Neural cell (in vitro differentiated cells): ENCODE data around the gene SSTR5. TPM values are rescaled to one million over a fixed set of nuclear protein-coding genes. Genes with fewer than 3 reads are reported as not detected.

ENCODE experiments used
- H2AFZ ChIP-seq: fragments of 200-600, 300-800 bp; sonication (generic), shearing (Covaris generic); 2 replicates; pipeline ENCODE4 v1.6.0; 2014; ENCODE audit warnings: low read depth, mild to moderate bottlenecking, antibody characterized with exemption, low read length, moderate library complexity
- H3F3A ChIP-seq: fragments of 200-600 bp; shearing (Covaris generic); 2 replicates; pipeline ENCODE4 v1.6.1; 2016; ENCODE audit warnings: mild to moderate bottlenecking, moderate library complexity, mixed read lengths, antibody characterized with exemption, low read length; ENCODE audit not compliant: insufficient read depth, poor library complexity, severe bottlenecking
- H3K27ac ChIP-seq: fragments of 200-600, 300-800 bp; sonication (generic), shearing (Covaris generic); 2 replicates; pipeline ENCODE4 v1.5.1; 2014; ENCODE audit warnings: mild to moderate bottlenecking, low read length, moderate library complexity
- H3K27me3 ChIP-seq: fragments of 300-800, 200-600 bp; sonication (generic), shearing (Covaris generic); 2 replicates; pipeline ENCODE4 v1.6.0; 2014; ENCODE audit warnings: mild to moderate bottlenecking, low read depth, low read length, moderate library complexity; ENCODE audit not compliant: insufficient read depth
- H3K36me3 ChIP-seq: fragments of 300-800, 200-600 bp; sonication (generic), shearing (Covaris generic); 2 replicates; pipeline ENCODE4 v1.5.1; 2014; ENCODE audit warnings: mild to moderate bottlenecking, antibody characterized with exemption, low read length, moderate library complexity; ENCODE audit not compliant: insufficient read depth
- H3K4me2 ChIP-seq: fragments of 300-800, 200-600 bp; sonication (generic), shearing (Covaris generic); 2 replicates; pipeline ENCODE4 v1.6.0; 2014; ENCODE audit warnings: mild to moderate bottlenecking, low read length
- H3K4me3 ChIP-seq: fragments of 300-800, 200-600 bp; sonication (generic), shearing (Covaris generic); 2 replicates; pipeline ENCODE4 v1.5.1; 2014; ENCODE audit warnings: mild to moderate bottlenecking, low read length, moderate library complexity
- H3K79me2 ChIP-seq: fragments of 200-600 bp; shearing (Covaris generic); replicated peaks from 2 replicates; pipeline ENCODE4 v1.6.0; 2014; ENCODE audit warnings: mild to moderate bottlenecking, low read length, moderate library complexity; ENCODE audit not compliant: insufficient read depth
- H3K9ac ChIP-seq: fragments of 300-800, 200-600 bp; sonication (generic), shearing (Covaris generic); 2 replicates; pipeline ENCODE4 v1.6.1; 2016; ENCODE audit warnings: mild to moderate bottlenecking, low read length, mixed read lengths
- H3K9me2 ChIP-seq: fragments of 200-600 bp; shearing (Covaris generic); 2 replicates; pipeline ENCODE4 v1.6.1; 2016; ENCODE audit warnings: mild to moderate bottlenecking, low read length, mixed read lengths; ENCODE audit not compliant: insufficient read depth
- H3K9me3 ChIP-seq: fragments of 200-600, 300-800 bp; sonication (generic), shearing (Covaris generic); 2 replicates; pipeline ENCODE4 v1.6.1; 2016; ENCODE audit warnings: mild to moderate bottlenecking, mixed run types, low read length, moderate library complexity, mixed read lengths
- H4K20me1 ChIP-seq: fragments of 200-600 bp; shearing (Covaris generic); 2 replicates; pipeline ENCODE4 v1.6.1; 2016; ENCODE audit warnings: mild to moderate bottlenecking, mixed run types; ENCODE audit not compliant: insufficient read depth
- EP300 ChIP-seq: fragments of 450-650 bp; conservative IDR thresholded peaks from 2 replicates; pipeline ENCODE4 v1.6.1; 2014; ENCODE audit warnings: antibody characterized with exemption, mild to moderate bottlenecking, moderate library complexity; ENCODE audit not compliant: poor library complexity, severe bottlenecking
- EZH2 ChIP-seq: fragments of 200-600, 300-800 bp; shearing (Covaris generic), sonication (generic); IDR thresholded peaks from 2 replicates; pipeline ENCODE4 v1.6.1; 2014; ENCODE audit warnings: antibody characterized with exemption, low read length, borderline replicate concordance, mild to moderate bottlenecking; ENCODE audit not compliant: insufficient read depth, poor library complexity, severe bottlenecking
- MXI1 ChIP-seq: fragments of 450-650 bp; conservative IDR thresholded peaks from 2 replicates; pipeline ENCODE4 v1.6.1; 2014; ENCODE audit warnings: antibody characterized with exemption, mild to moderate bottlenecking; ENCODE audit not compliant: poor library complexity, severe bottlenecking
- POLR2AphosphoS5 ChIP-seq: IDR thresholded peaks from 2 replicates; pipeline ENCODE4 v1.6.1; 2012
- RAD21 ChIP-seq: fragments of 450-650 bp; conservative IDR thresholded peaks from 2 replicates; pipeline ENCODE4 v1.6.1; 2014; ENCODE audit warnings: antibody characterized with exemption, mild to moderate bottlenecking, moderate library complexity
- SMC3 ChIP-seq: fragments of 450-650 bp; conservative IDR thresholded peaks from 2 replicates; pipeline ENCODE4 v1.6.1; 2014; ENCODE audit warnings: antibody characterized with exemption, mild to moderate bottlenecking, moderate library complexity; ENCODE audit not compliant: poor library complexity
- TAF1 ChIP-seq: IDR thresholded peaks from 2 replicates; pipeline ENCODE4 v1.6.1; 2012; ENCODE audit warnings: low read depth
- polyA plus RNA-seq: library from polyadenylated mRNA; depleted of rRNA; stranded (reverse); fragments of >200 nt; gene quantifications from 2 replicates; pipeline ENCODE4 v1.2.3, GENCODE V29; 2014
- TF ChIP-seq, protein P1 (sequence below): fragments of 450-650 bp; IDR thresholded peaks from 2 replicates; pipeline ENCODE4 v1.5.1; 2014; ENCODE audit warnings: antibody characterized with exemption, mild to moderate bottlenecking, moderate library complexity; ENCODE audit not compliant: poor library complexity, severe bottlenecking
- TF ChIP-seq, protein P2 (sequence below): IDR thresholded peaks from 2 replicates; pipeline ENCODE4 v1.6.1; 2012; ENCODE audit warnings: borderline replicate concordance

Gene SSTR5
- polyA plus RNA-seq, 1 donor from 2014 or later, result not detected

DNA sequence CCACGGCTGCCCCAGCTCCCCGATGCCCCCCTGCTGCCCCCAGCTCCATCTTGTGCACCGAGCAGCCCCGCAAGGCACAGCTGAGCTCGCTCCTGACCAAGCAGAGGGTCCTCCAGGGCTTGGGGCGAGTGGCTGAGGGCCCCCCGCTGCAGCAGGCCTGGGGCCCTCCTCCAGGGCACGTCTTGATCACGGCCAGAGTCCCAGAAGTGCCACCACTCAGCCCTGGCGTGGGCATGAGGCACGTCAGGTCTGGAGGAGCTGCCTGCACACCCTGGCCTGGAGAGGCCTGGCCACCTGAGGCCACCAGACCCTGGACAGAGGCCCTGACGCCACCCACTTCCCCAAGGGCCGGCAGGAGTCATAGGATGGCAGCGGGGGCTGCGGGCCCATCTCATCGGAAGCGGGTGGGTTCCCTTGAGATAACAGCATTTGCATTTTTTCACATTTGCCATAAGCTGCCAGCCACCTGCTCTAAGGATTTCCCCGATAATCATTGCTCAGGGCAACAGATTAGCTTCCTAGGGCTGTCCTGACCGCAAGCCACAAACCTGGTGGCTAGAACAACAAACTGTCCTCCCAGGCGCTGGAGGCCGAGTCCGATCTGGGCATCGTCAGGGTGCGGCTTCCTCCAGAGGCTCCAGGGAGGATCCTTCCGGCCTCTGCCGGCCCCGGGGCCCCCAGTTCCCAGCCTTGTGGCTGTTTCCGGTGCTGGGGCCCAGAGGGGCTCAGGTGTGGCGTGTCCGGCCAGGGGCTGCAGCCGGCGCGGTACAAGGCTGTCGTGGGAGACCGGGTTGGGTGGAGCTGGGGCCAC, 47.4 kb downstream of the SSTR5 start:
- no peaks in the 10 kb centered on the region for H4K20me1 ChIP-seq
- H3K4me3 ChIP-seq, result no peak overlapping the region
- H3K4me2 ChIP-seq, result no peak overlapping the region
- no peaks in the 10 kb centered on the region for H3K36me3 ChIP-seq
- TF ChIP-seq RAD21 (no peak), TAF1 (no peak), EZH2 (no peak), SMC3 (no peak), MXI1 (no peak), POLR2AphosphoS5 (no peak), EP300 (no peak)
- TF ChIP-seq, protein P1, sequence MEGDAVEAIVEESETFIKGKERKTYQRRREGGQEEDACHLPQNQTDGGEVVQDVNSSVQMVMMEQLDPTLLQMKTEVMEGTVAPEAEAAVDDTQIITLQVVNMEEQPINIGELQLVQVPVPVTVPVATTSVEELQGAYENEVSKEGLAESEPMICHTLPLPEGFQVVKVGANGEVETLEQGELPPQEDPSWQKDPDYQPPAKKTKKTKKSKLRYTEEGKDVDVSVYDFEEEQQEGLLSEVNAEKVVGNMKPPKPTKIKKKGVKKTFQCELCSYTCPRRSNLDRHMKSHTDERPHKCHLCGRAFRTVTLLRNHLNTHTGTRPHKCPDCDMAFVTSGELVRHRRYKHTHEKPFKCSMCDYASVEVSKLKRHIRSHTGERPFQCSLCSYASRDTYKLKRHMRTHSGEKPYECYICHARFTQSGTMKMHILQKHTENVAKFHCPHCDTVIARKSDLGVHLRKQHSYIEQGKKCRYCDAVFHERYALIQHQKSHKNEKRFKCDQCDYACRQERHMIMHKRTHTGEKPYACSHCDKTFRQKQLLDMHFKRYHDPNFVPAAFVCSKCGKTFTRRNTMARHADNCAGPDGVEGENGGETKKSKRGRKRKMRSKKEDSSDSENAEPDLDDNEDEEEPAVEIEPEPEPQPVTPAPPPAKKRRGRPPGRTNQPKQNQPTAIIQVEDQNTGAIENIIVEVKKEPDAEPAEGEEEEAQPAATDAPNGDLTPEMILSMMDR, result no peak
- TF ChIP-seq, protein P2, sequence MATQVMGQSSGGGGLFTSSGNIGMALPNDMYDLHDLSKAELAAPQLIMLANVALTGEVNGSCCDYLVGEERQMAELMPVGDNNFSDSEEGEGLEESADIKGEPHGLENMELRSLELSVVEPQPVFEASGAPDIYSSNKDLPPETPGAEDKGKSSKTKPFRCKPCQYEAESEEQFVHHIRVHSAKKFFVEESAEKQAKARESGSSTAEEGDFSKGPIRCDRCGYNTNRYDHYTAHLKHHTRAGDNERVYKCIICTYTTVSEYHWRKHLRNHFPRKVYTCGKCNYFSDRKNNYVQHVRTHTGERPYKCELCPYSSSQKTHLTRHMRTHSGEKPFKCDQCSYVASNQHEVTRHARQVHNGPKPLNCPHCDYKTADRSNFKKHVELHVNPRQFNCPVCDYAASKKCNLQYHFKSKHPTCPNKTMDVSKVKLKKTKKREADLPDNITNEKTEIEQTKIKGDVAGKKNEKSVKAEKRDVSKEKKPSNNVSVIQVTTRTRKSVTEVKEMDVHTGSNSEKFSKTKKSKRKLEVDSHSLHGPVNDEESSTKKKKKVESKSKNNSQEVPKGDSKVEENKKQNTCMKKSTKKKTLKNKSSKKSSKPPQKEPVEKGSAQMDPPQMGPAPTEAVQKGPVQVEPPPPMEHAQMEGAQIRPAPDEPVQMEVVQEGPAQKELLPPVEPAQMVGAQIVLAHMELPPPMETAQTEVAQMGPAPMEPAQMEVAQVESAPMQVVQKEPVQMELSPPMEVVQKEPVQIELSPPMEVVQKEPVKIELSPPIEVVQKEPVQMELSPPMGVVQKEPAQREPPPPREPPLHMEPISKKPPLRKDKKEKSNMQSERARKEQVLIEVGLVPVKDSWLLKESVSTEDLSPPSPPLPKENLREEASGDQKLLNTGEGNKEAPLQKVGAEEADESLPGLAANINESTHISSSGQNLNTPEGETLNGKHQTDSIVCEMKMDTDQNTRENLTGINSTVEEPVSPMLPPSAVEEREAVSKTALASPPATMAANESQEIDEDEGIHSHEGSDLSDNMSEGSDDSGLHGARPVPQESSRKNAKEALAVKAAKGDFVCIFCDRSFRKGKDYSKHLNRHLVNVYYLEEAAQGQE, result no peak
- no peak overlapping the region for H3K9ac ChIP-seq
- no peaks in the 10 kb centered on the region for H3F3A ChIP-seq
- no peaks in the 10 kb centered on the region for H3K27me3 ChIP-seq
- no peak overlapping the region for H2AFZ ChIP-seq
- H3K9me3 ChIP-seq, result no peaks in the 10 kb centered on the region
- H3K27ac ChIP-seq, result no peak overlapping the region
- no peaks in the 10 kb centered on the region for H3K9me2 ChIP-seq
- no peaks in the 10 kb centered on the region for H3K79me2 ChIP-seq

DNA sequence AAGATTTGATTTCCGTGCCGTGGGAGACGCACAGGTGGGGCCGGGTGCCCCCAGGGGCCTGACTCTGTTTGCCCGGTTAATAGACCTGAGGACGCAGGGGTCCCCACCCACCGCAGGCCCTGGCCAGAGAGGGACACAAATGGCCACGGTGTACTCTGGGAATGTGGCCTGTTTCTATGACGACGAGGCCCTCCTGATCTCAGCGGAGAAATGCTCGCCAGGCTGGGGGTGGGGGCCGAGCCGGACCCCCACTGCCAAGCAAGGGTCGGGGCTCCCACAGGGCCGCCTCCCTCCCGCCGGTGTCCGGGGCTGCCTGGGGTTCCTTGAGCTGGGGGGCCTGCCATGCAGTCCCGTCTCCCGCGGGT, 48.0 kb downstream of the SSTR5 start:
- Histone ChIP-seq H3K36me3 (no peaks in the 10 kb centered on the region), H3F3A (no peaks in the 10 kb centered on the region), H3K4me3 (no peak overlapping the region), H3K9me3 (no peaks in the 10 kb centered on the region), H3K9ac (no peak overlapping the region), H3K27me3 (no peaks in the 10 kb centered on the region), H2AFZ (no peak overlapping the region), H3K79me2 (no peaks in the 10 kb centered on the region), H3K9me2 (no peaks in the 10 kb centered on the region), H3K27ac (no peak overlapping the region), H4K20me1 (no peaks in the 10 kb centered on the region), H3K4me2 (no peak overlapping the region)
- no peak for TF ChIP-seq SMC3
- TF ChIP-seq EP300, result no peak
- TF ChIP-seq EZH2, result no peak
- no peak for TF ChIP-seq RAD21
- TF ChIP-seq, protein P1, result no peak
- TF ChIP-seq TAF1, result no peak
- TF ChIP-seq, protein P2, result no peak
- no peak for TF ChIP-seq MXI1
